GM12878 (cell line): ENCODE data around the gene SYT14. TPM values are rescaled to one million over a fixed set of nuclear protein-coding genes. Genes with fewer than 3 reads are reported as not detected.

Experiments
- ATAC-seq: fragments of 200-7000 bp; cut with Tn5 transposase; 3 replicates; pipeline ENCODE4 v1.9.1; 2020; ENCODE audit warnings: mild to moderate bottlenecking, moderate library complexity
- BruUV-seq: library from RNA; stranded (reverse); fragments of 400-500 nt; replicated peaks from 2 replicates; lab custom pipeline; 2021; lab: Mats Ljungman, UMichigan
- CTCF ChIA-PET: fragments of 300-600 bp; sonication (Branson Sonifier 250); formaldehyde crosslinking; extraction: SDS; loops from one replicate; lab custom pipeline; 2021; ENCODE audit warnings: inconsistent platforms; lab: Yijun Ruan, JAX
- POLR2A ChIA-PET: fragments of 350-600 bp; formaldehyde crosslinking; extraction: SDS; loops from one replicate; lab custom pipeline; 2021; ENCODE audit warnings: inconsistent platforms; lab: Charles Lee
- RAD21 ChIA-PET: fragments of 300-600 bp; sonication (Branson Sonifier 250); formaldehyde crosslinking; loops from one replicate; lab custom pipeline; 2023; ENCODE audit warnings: antibody characterized with exemption; ENCODE audit not compliant: unreplicated experiment; lab: Charles Lee
- SMC1A ChIA-PET: fragments of 300-600 bp; sonication (Branson Sonifier 250); formaldehyde crosslinking; loops from one replicate; lab custom pipeline; 2023; ENCODE audit not compliant: unreplicated experiment, uncharacterized antibody; lab: Charles Lee
- DNase-seq: peaks from one replicate; pipeline ENCODE4 v3.0.0-alpha.2; 2011; ENCODE audit warnings: low read depth, low spot score
- FAIRE-seq: peaks from 3 replicates; lab custom pipeline; 2011; peaks lifted over from hg19 to GRCh38; lab: Jason Lieb, UNC
- H2AFZ ChIP-seq: 2 replicates; pipeline ENCODE4 v1.6.0; 2011; ENCODE audit warnings: low read depth, low read length, control low read depth; ENCODE audit not compliant: control insufficient read depth
- H3K27ac ChIP-seq: 2 replicates; pipeline ENCODE4 v1.5.1; 2011; ENCODE audit warnings: control low read depth; ENCODE audit not compliant: control insufficient read depth, insufficient read depth
- H3K27me3 ChIP-seq, 2 experiments: replicated peaks in 1 of 2; 2 replicates each; pipeline versions ENCODE4 v1.6.0 to v1.6.1; 2011; ENCODE audit warnings: low read length in 1 of 2; ENCODE audit not compliant: control insufficient read depth in 2 of 2, insufficient read depth in 2 of 2
- H3K36me3 ChIP-seq, 2 experiments: 2 replicates each; pipeline ENCODE4 v1.5.1; 2011; ENCODE audit warnings: low read length in 1 of 2; ENCODE audit not compliant: control insufficient read depth in 2 of 2, insufficient read depth in 2 of 2
- H3K4me1 ChIP-seq: 2 replicates; pipeline ENCODE4 v1.6.1; 2011; ENCODE audit warnings: mild to moderate bottlenecking, low read length, moderate library complexity, mixed read lengths; ENCODE audit not compliant: control insufficient read depth, insufficient read depth
- H3K4me2 ChIP-seq: 2 replicates; pipeline ENCODE4 v1.6.0; 2011; ENCODE audit warnings: control low read depth; ENCODE audit not compliant: control insufficient read depth, insufficient read depth
- H3K4me3 ChIP-seq: fragments of 200-600 bp; sonication (generic); 2 replicates; pipeline ENCODE4 v1.5.1; 2016
- H3K79me2 ChIP-seq: 2 replicates; pipeline ENCODE4 v1.6.0; 2011; ENCODE audit warnings: low read length; ENCODE audit not compliant: control insufficient read depth, insufficient read depth
- H3K9ac ChIP-seq: 2 replicates; pipeline ENCODE4 v1.8.0; 2011; ENCODE audit warnings: low read length, control low read depth, mixed read lengths; ENCODE audit not compliant: control insufficient read depth, insufficient read depth
- H3K9me3 ChIP-seq: replicated peaks from 3 replicates; pipeline ENCODE4 v1.5.1; 2011; ENCODE audit warnings: mild to moderate bottlenecking, low read length; ENCODE audit not compliant: control insufficient read depth, insufficient read depth
- H4K20me1 ChIP-seq: 2 replicates; pipeline ENCODE4 v1.6.0; 2011; ENCODE audit not compliant: control insufficient read depth, insufficient read depth
- BACH1 ChIP-seq: fragments of 450-650 bp; IDR thresholded peaks from 2 replicates; pipeline ENCODE4 v1.6.1; 2017; ENCODE audit warnings: mild to moderate bottlenecking, borderline replicate concordance
- CBFB ChIP-seq: IDR thresholded peaks from 2 replicates; pipeline ENCODE4 v1.6.1; 2016; ENCODE audit warnings: antibody characterized with exemption, low read depth
- HDAC2 ChIP-seq: fragments of 200-600 bp; sonication (generic); IDR thresholded peaks from 2 replicates; pipeline ENCODE4 v1.6.1; 2017
- MEF2B ChIP-seq: fragments of 450-650 bp; IDR thresholded peaks from 2 replicates; pipeline ENCODE4 v1.6.1; 2018; ENCODE audit warnings: mild to moderate bottlenecking, moderate library complexity; ENCODE audit not compliant: partially characterized antibody, poor library complexity, severe bottlenecking
- MTA3 ChIP-seq: IDR thresholded peaks from 2 replicates; pipeline ENCODE4 v1.6.1; 2012; ENCODE audit warnings: low read length, inconsistent platforms, borderline replicate concordance
- MYB ChIP-seq: fragments of 150-350 bp; IDR thresholded peaks from 2 replicates; pipeline ENCODE4 v1.6.1; 2014; ENCODE audit warnings: mild to moderate bottlenecking, low read depth, low read length, borderline replicate concordance
- POLR2A ChIP-seq: IDR thresholded peaks from 2 replicates; pipeline ENCODE4 v1.6.1; 2011; ENCODE audit warnings: low read depth, mild to moderate bottlenecking, low read length
- POLR2AphosphoS2 ChIP-seq: IDR thresholded peaks from 2 replicates; pipeline ENCODE4 v1.6.1; 2011; ENCODE audit warnings: low read depth, mild to moderate bottlenecking, low read length, improper control_type of control experiment, moderate library complexity
- RB1 ChIP-seq: fragments of 450-650 bp; formaldehyde crosslinking; IDR thresholded peaks from 2 replicates; pipeline ENCODE4 v1.6.1; 2017; ENCODE audit warnings: mild to moderate bottlenecking, borderline replicate concordance
- REST ChIP-seq: IDR thresholded peaks from 2 replicates; pipeline ENCODE4 v1.6.1; 2012; ENCODE audit warnings: mild to moderate bottlenecking, low read depth, low read length
- SMC3 ChIP-seq: IDR thresholded peaks from 2 replicates; pipeline ENCODE4 v1.6.1; 2011; ENCODE audit warnings: low read length, improper control_type of control experiment, borderline replicate concordance
- SUZ12 ChIP-seq: fragments of 200-600 bp; sonication (generic); IDR thresholded peaks from one replicate; pipeline ENCODE4 v1.6.1; 2018; ENCODE audit warnings: antibody characterized with exemption, mild to moderate bottlenecking; ENCODE audit not compliant: unreplicated experiment
- TARDBP ChIP-seq: IDR thresholded peaks from 2 replicates; pipeline ENCODE4 v1.6.1; 2016; ENCODE audit warnings: borderline replicate concordance
- WGBS: methylation state at CpG from one replicate; pipeline ENCODE4 v1.1.6; 2016; ENCODE audit warnings: low lambda C conversion rate; ENCODE audit not compliant: insufficient replicate concordance, insufficient coverage; ENCODE audit errors: missing lambda C conversion rate; 5-methylcytosine and 5-hydroxymethylcytosine counted together
- in situ Hi-C: fragments of 300-500 bp; cut with MboI; formaldehyde crosslinking; loops from 9 replicates; pipeline ENCODE4 v1.14.3; 2018; ENCODE audit warnings: mixed read lengths
- intact Hi-C: fragments of 100-400 bp; cut with micrococcal nuclease; formaldehyde crosslinking; loops from one replicate; pipeline ENCODE4 v1.14.2; 2022; ENCODE audit not compliant: unreplicated experiment
- polyA plus RNA-seq, 11 experiments: library from polyadenylated mRNA; depleted of rRNA in 4 of 11; unstranded in 6 of 11; stranded (reverse) in 5 of 11; fragments of >200 nt; fragmentation: Nextera tagmentation in 4 of 11; fragmentation: Illumina TruSeq in 1 of 11; extraction: Ambion mirVana in 4 of 11; extraction: Trizol in 1 of 11; gene quantifications; 1 replicate in 1 of 11; 2 replicates in 10 of 11; pipeline versions ENCODE4 v1.2.1 to v1.2.3, GENCODE V29; 2011 to 2016; ENCODE audit warnings: inconsistent platforms in 2 of 11, missing spikeins in 2 of 11, low read depth in 1 of 11
- total RNA-seq, 4 experiments: library from RNA; depleted of rRNA in 3 of 4; stranded (reverse); fragments of >200 nt in 3 of 4; fragmentation: Illumina TruSeq in 1 of 4; extraction: Trizol in 1 of 4; gene quantifications; 2 replicates each; pipeline versions ENCODE4 v1.2.1 to v1.2.3, GENCODE V29; 2013 to 2021
- TF ChIP-seq, protein P1 (sequence below): IDR thresholded peaks from 2 replicates; pipeline ENCODE4 v1.6.1; 2012; ENCODE audit warnings: low read depth, low read length, improper control_type of control experiment
- TF ChIP-seq, protein P2 (sequence below): fragments of 450-650 bp; IDR thresholded peaks from 2 replicates; pipeline ENCODE4 v1.6.1; 2016; ENCODE audit warnings: mild to moderate bottlenecking

Gene SYT14
- total and polyA plus RNA-seq, 10 of the 15 experiments (the other 5 are each of a cell fraction or from before 2014, with no cell fraction given) = under 0.01 TPM; not detected in 9

GRCh38 chr1:210099921-210100320 is 161.9 kb downstream of the SYT14 start:
- Histone ChIP-seq H2AFZ (no peak overlapping the region), H3K9ac (no peak overlapping the region), H3K27me3 (peaks cover 0 to 5% of the 10 kb centered on the region in 2 experiments; a peak in 1 of 4 replicates), H3K27ac (no peak overlapping the region), H4K20me1 (no peaks in the 10 kb centered on the region), H3K79me2 (no peaks in the 10 kb centered on the region), H3K4me1 (no peaks in the 10 kb centered on the region), H3K36me3 (no peaks in the 10 kb centered on the region), H3K9me3 (no peaks in the 10 kb centered on the region), H3K4me3 (no peak overlapping the region), H3K4me2 (no peak overlapping the region)
- FAIRE-seq (no peak), DNase-seq (no peak), ATAC-seq (no peak)
- no TSS peak for BruUV-seq
- WGBS = 29% methylated on average over 1 of the region's 1 CpG
- intact Hi-C loops = no loop called here
- in situ Hi-C loops = no loop called here
- ChIA-PET CTCF (no interaction called here), POLR2A (no interaction called here), SMC1A (no interaction called here), RAD21 (no interaction called here)
- TF ChIP-seq RB1 = no peak
- TF ChIP-seq HDAC2 = no peak
- no peak for TF ChIP-seq CBFB
- TF ChIP-seq MYB = no peak
- no peak for TF ChIP-seq MEF2B
- TF ChIP-seq SMC3 = no peak

DNA sequence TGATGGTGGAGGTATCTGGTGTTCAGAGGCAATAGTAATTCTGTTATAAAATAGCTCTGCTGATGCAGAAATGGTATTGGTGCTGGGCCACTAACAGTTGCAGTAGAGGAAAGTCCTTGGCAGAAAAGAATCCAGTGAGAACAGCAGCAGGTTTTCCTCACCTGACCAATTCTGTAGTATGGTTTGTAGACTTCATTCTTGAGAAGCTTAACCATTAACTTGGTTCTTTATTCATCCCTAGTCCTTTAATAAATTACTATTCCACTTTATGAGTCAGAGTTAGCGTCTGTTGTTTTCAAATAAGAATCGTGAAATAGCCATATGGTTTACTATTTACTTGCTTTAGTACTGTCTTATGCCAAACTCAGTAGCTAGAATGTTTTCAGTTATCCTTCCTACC is 166.1 kb downstream of the SYT14 start:
- Histone ChIP-seq H3K9me3 (no peaks in the 10 kb centered on the region), H3K27ac (no peak overlapping the region), H3K4me3 (no peak overlapping the region), H3K27me3 (no peaks in the 10 kb centered on the region), H3K36me3 (no peaks in the 10 kb centered on the region), H4K20me1 (no peaks in the 10 kb centered on the region), H3K4me2 (no peak overlapping the region), H3K4me1 (no peaks in the 10 kb centered on the region), H3K9ac (no peak overlapping the region), H2AFZ (no peak overlapping the region), H3K79me2 (no peaks in the 10 kb centered on the region)
- FAIRE-seq (no peak), ATAC-seq (no peak), DNase-seq (no peak)
- ChIA-PET RAD21 (no interaction called here), POLR2A (no interaction called here), SMC1A (no interaction called here), CTCF (no interaction called here)
- BruUV-seq = no TSS peak
- in situ Hi-C loops (no loop called here), intact Hi-C loops (no loop called here)
- 0% methylated on average over 2 of the region's 2 CpGs for WGBS
- TF ChIP-seq POLR2A = no peak
- no peak for TF ChIP-seq REST
- TF ChIP-seq BACH1 = no peak
- TF ChIP-seq MTA3 = no peak
- no peak for TF ChIP-seq TARDBP
- TF ChIP-seq POLR2AphosphoS2 = no peak
- TF ChIP-seq SUZ12 = no peak
- TF ChIP-seq, protein P1, sequence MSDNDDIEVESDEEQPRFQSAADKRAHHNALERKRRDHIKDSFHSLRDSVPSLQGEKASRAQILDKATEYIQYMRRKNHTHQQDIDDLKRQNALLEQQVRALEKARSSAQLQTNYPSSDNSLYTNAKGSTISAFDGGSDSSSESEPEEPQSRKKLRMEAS = no peak
- TF ChIP-seq, protein P2, sequence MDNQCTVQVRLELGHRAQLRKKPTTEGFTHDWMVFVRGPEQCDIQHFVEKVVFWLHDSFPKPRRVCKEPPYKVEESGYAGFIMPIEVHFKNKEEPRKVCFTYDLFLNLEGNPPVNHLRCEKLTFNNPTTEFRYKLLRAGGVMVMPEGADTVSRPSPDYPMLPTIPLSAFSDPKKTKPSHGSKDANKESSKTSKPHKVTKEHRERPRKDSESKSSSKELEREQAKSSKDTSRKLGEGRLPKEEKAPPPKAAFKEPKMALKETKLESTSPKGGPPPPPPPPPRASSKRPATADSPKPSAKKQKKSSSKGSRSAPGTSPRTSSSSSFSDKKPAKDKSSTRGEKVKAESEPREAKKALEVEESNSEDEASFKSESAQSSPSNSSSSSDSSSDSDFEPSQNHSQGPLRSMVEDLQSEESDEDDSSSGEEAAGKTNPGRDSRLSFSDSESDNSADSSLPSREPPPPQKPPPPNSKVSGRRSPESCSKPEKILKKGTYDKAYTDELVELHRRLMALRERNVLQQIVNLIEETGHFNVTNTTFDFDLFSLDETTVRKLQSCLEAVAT = no peak
